GM19193 (cell line): Measurements from ENCODE around the gene HESX1.

Experiments
- POLR2A ChIP-seq: IDR thresholded peaks from 4 replicates; pipeline ENCODE4 v1.6.1; 2011; ENCODE audit not compliant: insufficient read depth, insufficient read length; ENCODE audit errors: extremely low read depth

Gene HESX1

DNA sequence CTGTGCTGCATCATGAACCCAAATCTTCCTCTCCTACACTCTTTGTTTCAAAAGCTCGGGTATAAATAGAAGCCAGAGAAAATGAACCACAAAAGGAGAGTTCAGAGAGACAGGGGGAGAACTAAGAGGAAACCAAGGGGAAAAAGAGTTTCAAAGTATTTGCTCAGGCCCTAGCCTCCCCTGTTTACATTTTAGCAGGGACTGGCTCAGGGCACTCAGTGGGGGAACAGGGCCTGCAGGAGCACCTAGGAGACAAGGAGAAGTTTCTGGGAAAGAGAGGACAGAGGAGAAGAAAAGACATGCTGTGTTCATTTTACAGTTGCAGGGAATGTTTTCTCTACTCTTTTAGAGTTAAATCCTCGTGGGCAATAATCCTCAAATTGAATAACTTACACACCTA, 26.1 kb downstream of the HESX1 start:
- no peak for TF ChIP-seq POLR2A

GRCh38 chr3:57170946-57171345, 28.8 kb downstream of the HESX1 start:
- TF ChIP-seq POLR2A, result no peak

GRCh38 chr3:57169872-57170623, 29.7 kb downstream of the HESX1 start:
- TF ChIP-seq POLR2A, result no peak

DNA sequence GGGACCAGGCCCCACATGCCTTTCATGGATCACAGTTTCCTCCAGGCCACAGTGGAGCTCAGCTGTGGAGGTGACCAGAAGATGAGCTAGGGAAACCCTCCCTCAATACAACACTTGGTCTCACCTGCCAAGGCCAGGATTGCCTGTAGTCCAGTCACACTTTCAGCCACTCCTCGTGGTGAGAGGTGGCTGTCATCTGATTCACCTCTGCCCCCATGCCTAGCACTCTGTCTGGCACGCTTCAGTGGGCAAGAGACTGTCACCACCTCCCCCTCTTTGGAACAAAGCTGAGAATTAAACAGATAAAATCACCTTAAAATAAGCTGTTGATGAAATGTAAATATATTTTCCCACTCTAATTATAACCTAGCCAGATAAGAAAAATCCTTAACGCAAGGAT, 30.7 kb downstream of the HESX1 start:
- TF ChIP-seq POLR2A, result no peak

DNA sequence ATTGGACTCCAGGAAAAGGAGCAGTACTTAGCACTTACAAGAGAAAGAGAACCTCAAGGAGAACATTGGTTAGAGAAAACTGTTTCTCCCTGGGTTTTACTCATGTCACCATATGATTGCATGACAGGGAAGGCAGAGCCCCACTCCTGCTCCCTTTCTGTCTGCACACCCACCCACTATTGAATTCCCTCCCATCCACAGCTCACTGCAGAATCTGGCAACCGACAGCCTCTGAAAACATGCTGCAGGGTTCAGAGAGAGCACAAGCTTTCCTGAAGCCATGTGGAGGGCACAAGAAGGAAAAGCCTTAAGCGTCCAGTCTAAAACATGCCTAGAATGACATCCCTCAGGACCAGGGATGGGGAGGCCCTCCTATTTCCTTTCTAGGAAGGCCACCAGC, 31.6 kb downstream of the HESX1 start:
- TF ChIP-seq POLR2A, result no peak

DNA sequence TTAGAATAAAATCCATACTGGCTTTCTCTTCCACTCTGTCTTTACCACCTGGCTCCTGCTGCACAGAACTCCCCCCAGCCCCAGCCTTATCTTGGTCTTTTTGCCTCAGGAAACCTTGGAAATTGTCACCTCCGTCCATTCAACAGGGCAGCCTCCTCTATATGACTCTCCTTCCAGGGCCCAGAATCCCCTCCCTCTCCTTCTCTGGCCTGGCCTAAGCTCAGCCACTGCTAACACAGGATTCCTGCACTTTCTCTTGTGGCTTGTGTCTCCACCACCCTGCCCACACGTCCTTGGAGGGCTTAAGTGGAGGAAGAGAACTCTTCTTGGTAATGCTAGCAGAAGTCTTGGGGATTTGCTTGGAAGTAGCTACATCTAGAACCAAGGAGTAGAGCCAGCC, 33.1 kb downstream of the HESX1 start:
- no peak for TF ChIP-seq POLR2A

- no peak for TF ChIP-seq POLR2A
Observed at GRCh38 chr3:57165641-57166040, 34.1 kb downstream of the HESX1 start.

- no peak for TF ChIP-seq POLR2A
Observed at GRCh38 chr3:57164657-57165573, 34.9 kb downstream of the HESX1 start, which contains the start of gene IL17RD. Gene IL17RD (minus strand): TSS chr3:57165353. CDS start chr3:57165286, 67 bp downstream.

DNA sequence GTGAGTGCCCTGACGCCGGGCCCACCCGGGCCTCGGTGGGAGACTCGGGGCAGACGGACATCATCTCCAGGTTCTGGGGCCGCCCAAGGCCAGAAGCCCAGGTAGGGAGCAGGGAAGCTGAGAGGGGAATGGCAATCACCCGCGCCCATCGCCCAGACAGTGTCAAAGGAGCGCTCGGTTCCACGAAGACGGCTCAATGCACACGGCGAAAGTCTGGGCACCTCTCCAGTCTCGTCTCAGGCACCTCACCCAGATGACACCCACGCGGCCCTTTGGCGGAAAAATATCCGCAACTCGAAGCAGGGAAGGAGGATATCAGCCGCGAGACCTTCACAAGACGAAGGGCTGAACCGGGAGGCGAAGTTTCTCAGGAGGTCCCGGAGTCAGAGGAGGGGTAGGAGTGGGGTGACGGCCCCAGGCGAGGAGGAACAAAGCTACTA, 35.5 kb downstream of the HESX1 start:
- TF ChIP-seq POLR2A, result no peak

GRCh38 chr3:57163751-57164150, 36.0 kb downstream of the HESX1 start:
- no peak for TF ChIP-seq POLR2A

GRCh38 chr3:57161915-57162314, 37.9 kb downstream of the HESX1 start:
- no peak for TF ChIP-seq POLR2A

DNA sequence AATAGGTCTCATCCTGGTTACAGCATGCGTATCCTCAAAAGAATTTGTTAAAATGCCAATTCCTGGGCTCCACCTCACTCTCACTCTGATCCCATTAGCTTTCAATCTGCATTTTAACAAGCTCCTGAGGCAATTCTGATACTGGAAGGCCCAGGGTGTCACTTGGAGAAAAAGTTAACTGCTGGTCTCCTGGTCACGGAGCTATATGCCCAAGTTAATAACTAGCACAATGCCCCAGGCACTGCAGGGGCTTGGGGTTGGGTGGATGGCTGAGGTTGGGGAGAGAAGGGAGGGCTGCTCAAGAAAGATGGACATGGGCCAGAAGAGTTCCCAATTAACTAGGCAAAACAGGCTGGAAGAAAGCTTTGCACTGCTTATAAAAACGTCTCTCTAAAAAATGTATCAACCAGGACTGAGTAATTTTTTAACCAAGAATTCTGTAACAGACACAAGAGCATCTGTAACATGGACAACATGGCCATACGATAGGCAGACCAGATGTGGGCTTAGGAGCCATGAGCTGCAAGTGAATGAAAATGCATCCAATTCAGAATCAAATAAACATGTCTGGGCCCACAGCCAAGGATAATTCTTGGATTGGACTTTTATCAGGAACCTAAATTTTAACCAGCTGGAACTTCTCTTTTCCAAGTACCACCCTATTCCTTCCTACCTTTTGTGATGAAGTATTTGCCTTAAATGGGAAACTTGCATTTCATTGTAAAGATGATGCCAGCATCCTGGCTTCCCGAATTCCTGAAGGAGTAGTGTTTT, 38.8 kb downstream of the HESX1 start:
- TF ChIP-seq POLR2A, result no peak

DNA sequence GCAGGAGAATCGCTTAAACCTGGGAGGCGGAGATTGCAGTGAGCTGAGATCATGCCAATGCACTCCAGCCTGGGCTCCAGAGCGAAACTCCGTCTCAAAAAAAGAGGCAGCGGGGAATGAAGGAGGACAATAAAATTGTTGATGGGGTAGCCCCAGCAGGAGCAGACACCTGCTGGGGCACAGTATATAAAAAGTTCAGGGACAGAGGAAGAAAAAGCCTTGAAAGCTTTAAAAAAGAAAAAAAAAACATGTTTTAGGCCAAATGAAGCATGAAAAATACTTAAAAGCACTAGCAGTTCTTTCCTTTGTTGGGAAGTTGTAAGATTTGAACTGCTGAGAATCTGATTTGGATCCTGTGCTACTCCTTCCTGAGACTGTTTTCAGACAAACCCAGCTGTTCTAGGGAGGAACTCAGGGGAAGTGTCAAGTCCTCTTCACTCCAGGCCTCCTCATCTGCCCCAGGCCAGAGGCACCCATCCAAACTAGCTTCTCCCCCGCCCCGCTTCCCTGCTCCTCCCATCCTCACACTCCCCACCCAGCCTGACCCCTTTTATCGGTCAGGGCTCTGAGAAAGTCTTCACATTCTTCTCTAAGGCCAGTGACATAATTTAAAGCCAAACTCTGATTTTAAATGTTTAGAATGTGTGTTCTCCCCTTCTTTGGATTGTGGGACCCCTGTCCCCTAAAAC, 39.6 kb downstream of the HESX1 start:
- TF ChIP-seq POLR2A, result no peak
